Astrocyte (in vitro differentiated cells and primary cell): ENCODE data around the gene TENM4. TPM values are rescaled to one million over a fixed set of nuclear protein-coding genes. Genes with fewer than 3 reads are reported as not detected.

Experiments
- DNase-seq: peaks from one replicate; pipeline ENCODE4 v3.0.0-alpha.2; 2010; ENCODE audit warnings: low read depth
- FAIRE-seq: peaks from 2 replicates; lab custom pipeline; 2011; peaks lifted over from hg19 to GRCh38; lab: Jason Lieb, UNC
- H2AFZ ChIP-seq: 2 replicates; pipeline ENCODE4 v1.6.0; 2012; ENCODE audit warnings: low read depth, low read length, inconsistent platforms
- H3K27ac ChIP-seq: 2 replicates; pipeline ENCODE4 v1.5.1; 2011; ENCODE audit warnings: low read depth, low read length, inconsistent platforms
- H3K27me3 ChIP-seq: 2 replicates; pipeline ENCODE4 v1.6.0; 2011; ENCODE audit warnings: low read length, inconsistent platforms; ENCODE audit not compliant: insufficient read depth
- H3K36me3 ChIP-seq: 2 replicates; pipeline ENCODE4 v1.5.1; 2011; ENCODE audit warnings: low read length, inconsistent platforms; ENCODE audit not compliant: insufficient read depth
- H3K4me1 ChIP-seq: 2 replicates; pipeline ENCODE4 v1.5.1; 2011; ENCODE audit warnings: low read length, inconsistent platforms; ENCODE audit not compliant: insufficient read depth
- H3K4me2 ChIP-seq: 2 replicates; pipeline ENCODE4 v1.6.0; 2012; ENCODE audit warnings: low read length, inconsistent platforms
- H3K4me3 ChIP-seq: 2 replicates; pipeline ENCODE4 v1.5.1; 2011; ENCODE audit warnings: low read depth, mild to moderate bottlenecking, low read length, inconsistent platforms; ENCODE audit not compliant: insufficient read depth
- H3K79me2 ChIP-seq: 2 replicates; pipeline ENCODE4 v1.6.0; 2012; ENCODE audit warnings: mild to moderate bottlenecking, low read length, inconsistent platforms; ENCODE audit not compliant: insufficient read depth
- H3K9ac ChIP-seq: 2 replicates; pipeline ENCODE4 v1.6.0; 2012; ENCODE audit warnings: mild to moderate bottlenecking, low read length, inconsistent platforms
- H3K9me3 ChIP-seq: 2 replicates; pipeline ENCODE4 v1.5.1; 2012; ENCODE audit warnings: low read depth, mild to moderate bottlenecking, low read length, inconsistent platforms; ENCODE audit not compliant: insufficient read depth
- H4K20me1 ChIP-seq: 2 replicates; pipeline ENCODE4 v1.6.0; 2012; ENCODE audit warnings: low read length, inconsistent platforms; ENCODE audit not compliant: insufficient read depth
- H3K27ac Mint-ChIP-seq: one replicate; pipeline ENCODE4 v1.8.0; 2021; ENCODE audit warnings: mild to moderate bottlenecking, mixed read lengths; ENCODE audit not compliant: unreplicated experiment
- H3K27me3 Mint-ChIP-seq: one replicate; pipeline ENCODE4 v1.8.0; 2021; ENCODE audit warnings: low read depth, mixed read lengths; ENCODE audit not compliant: unreplicated experiment
- H3K36me3 Mint-ChIP-seq: one replicate; pipeline ENCODE4 v1.8.0; 2021; ENCODE audit warnings: low read depth, mixed read lengths; ENCODE audit not compliant: unreplicated experiment
- H3K4me1 Mint-ChIP-seq: one replicate; pipeline ENCODE4 v1.8.0; 2021; ENCODE audit warnings: low read depth, mixed read lengths; ENCODE audit not compliant: unreplicated experiment
- H3K4me3 Mint-ChIP-seq: one replicate; pipeline ENCODE4 v1.8.0; 2021; ENCODE audit warnings: mild to moderate bottlenecking, moderate library complexity, mixed read lengths; ENCODE audit not compliant: unreplicated experiment
- H3K9me3 Mint-ChIP-seq: one replicate; pipeline ENCODE4 v1.8.0; 2021; ENCODE audit warnings: mild to moderate bottlenecking, mixed read lengths; ENCODE audit not compliant: unreplicated experiment
- CTCF ChIP-seq: IDR thresholded peaks from 2 replicates; pipeline ENCODE4 v1.5.1; 2011; ENCODE audit warnings: low read depth, mild to moderate bottlenecking, inconsistent platforms, low read length, moderate library complexity; ENCODE audit not compliant: insufficient read depth
- EZH2 ChIP-seq: IDR thresholded peaks from 2 replicates; pipeline ENCODE4 v1.6.1; 2012; ENCODE audit warnings: mild to moderate bottlenecking, low read length, inconsistent platforms; ENCODE audit not compliant: insufficient read depth
- total RNA-seq: library from RNA; stranded (reverse); gene quantifications from 2 replicates; pipeline ENCODE4 v1.2.1, GENCODE V29; 2021

Gene TENM4
- total RNA-seq, 1 donor from 2014 or later: 7.5 TPM

DNA sequence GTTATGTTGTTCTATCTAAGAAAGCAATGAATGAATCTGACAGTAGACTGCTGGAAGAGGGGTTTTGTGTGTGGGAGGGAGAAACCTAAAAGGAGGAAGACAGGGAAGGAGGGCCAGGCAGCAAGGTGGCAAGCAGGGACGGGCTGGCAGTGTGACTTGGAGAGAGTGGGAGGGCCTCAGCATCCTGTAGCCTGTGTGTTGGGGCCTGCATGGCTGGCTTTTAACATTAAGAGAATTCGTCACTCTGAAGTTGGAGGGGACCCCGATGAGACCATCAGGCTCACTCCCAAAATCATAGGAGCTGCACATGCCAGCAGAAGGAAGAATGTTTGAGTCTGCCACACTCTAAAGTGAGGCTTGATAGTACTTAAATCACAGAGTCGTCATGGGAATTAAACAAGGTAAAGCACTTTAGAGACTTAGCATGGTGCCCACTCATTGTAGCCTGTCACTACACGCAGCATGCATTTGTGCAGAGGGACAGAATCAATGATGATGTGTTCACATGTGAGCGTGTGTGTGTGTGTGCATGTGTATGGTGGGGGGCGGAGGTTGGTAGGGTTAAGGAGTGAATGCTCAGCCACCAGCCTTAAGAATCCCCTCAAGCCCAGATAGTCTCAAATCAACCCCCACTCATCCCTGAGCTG lies 199.5 kb downstream of the TENM4 start:
- H3K27ac Mint-ChIP-seq: no peak overlapping the region

DNA sequence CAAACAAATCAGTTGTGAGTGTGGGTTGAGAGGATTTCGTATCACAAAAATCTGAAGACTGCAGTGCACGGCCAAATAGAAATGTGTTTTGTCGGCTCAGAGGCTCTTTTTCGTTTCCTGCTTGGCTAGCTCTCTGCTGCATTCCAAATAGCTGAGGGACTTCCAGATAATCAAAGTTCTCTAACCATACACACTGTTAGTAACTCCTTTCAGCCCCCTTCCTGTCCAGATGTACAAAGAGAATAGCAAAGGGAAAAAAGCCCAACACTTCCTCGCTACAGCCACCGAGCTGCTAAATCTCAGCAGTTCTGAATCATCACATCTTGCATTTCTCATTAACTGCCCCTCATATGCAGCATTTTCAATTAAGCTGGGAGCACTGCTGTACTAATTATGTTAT lies 203.1 kb downstream of the TENM4 start:
- peaks cover 39% of the 10 kb centered on the region for H3K4me1 ChIP-seq
- H3K9me3 ChIP-seq: no peaks in the 10 kb centered on the region
- no peak for FAIRE-seq
- peak overlapping the region; percentile 88 for H3K27ac Mint-ChIP-seq
- H3K4me2 ChIP-seq: peak overlapping the region; percentile 78
- no peaks in the 10 kb centered on the region for H3K36me3 ChIP-seq
- H4K20me1 ChIP-seq: no peaks in the 10 kb centered on the region
- peaks cover 35% of the 10 kb centered on the region for H3K4me1 Mint-ChIP-seq
- H3K27me3 ChIP-seq: no peaks in the 10 kb centered on the region
- peak overlapping the region; percentile 79 for H3K9ac ChIP-seq
- no peaks in the 10 kb centered on the region for H3K9me3 Mint-ChIP-seq
- H3K79me2 ChIP-seq: no peaks in the 10 kb centered on the region
- H3K4me3 Mint-ChIP-seq: no peak overlapping the region
- peak; percentile 98 for DNase-seq
- no peaks in the 10 kb centered on the region for H3K27me3 Mint-ChIP-seq
- H3K36me3 Mint-ChIP-seq: no peaks in the 10 kb centered on the region
- H3K27ac ChIP-seq: peak overlapping the region; percentile 95
- no peak overlapping the region for H3K4me3 ChIP-seq
- TF ChIP-seq EZH2: no peak
- TF ChIP-seq CTCF: no peak
- no peak overlapping the region for H2AFZ ChIP-seq

More for the DNA sequence above, 199.5 kb downstream of the TENM4 start:
- Histone ChIP-seq H3K36me3 (no peaks in the 10 kb centered on the region), H3K9me3 (no peaks in the 10 kb centered on the region), H4K20me1 (no peaks in the 10 kb centered on the region), H3K27me3 (no peaks in the 10 kb centered on the region), H3K4me1 (peaks cover 48% of the 10 kb centered on the region), H3K4me2 (no peak overlapping the region), H3K9ac (no peak overlapping the region), H3K4me3 (no peak overlapping the region), H2AFZ (no peak overlapping the region), H3K27ac (no peak overlapping the region), H3K79me2 (no peaks in the 10 kb centered on the region)
- DNase-seq: no peak
- H3K4me1 Mint-ChIP-seq: peaks cover 33% of the 10 kb centered on the region
- no peak for FAIRE-seq
- no peak overlapping the region for H3K4me3 Mint-ChIP-seq
- no peaks in the 10 kb centered on the region for H3K36me3 Mint-ChIP-seq
- H3K27me3 Mint-ChIP-seq: peaks cover 1% of the 10 kb centered on the region
- H3K9me3 Mint-ChIP-seq: no peaks in the 10 kb centered on the region
- no peak for TF ChIP-seq CTCF
- TF ChIP-seq EZH2: no peak

DNA sequence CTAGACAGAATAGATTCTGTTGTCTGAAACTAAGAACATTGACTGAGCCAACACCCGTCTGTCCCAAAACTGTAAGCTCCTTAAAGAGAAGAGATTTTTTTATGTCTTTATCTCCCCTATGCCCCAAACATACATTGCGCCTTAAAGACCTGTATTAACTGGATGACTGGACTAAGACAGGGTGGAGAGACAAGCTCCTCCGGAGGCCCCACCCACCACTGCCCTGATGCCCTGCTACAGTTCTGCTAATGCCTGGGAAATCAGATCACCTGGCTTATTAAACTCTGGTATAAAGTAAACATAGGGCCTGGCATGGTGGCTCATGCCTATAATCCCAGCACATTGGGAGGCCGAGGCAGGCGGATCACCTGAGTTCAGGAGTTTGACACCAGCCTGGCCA lies 203.7 kb downstream of the TENM4 start:
- Histone ChIP-seq H3K4me3 (peak overlapping the region; percentile 4), H3K27me3 (no peaks in the 10 kb centered on the region), H3K9me3 (no peaks in the 10 kb centered on the region), H3K4me2 (peak overlapping the region; percentile 78), H3K79me2 (no peaks in the 10 kb centered on the region), H3K36me3 (no peaks in the 10 kb centered on the region), H3K4me1 (peaks cover 43% of the 10 kb centered on the region), H3K9ac (peak overlapping the region; percentile 79), H4K20me1 (no peaks in the 10 kb centered on the region), H2AFZ (no peak overlapping the region), H3K27ac (peak overlapping the region; percentile 95)
- Mint-ChIP-seq H3K27me3 (no peaks in the 10 kb centered on the region), H3K9me3 (no peaks in the 10 kb centered on the region), H3K27ac (peak overlapping the region; percentile 88), H3K4me1 (peaks cover 37% of the 10 kb centered on the region), H3K36me3 (no peaks in the 10 kb centered on the region), H3K4me3 (no peak overlapping the region)
- TF ChIP-seq EZH2 (no peak), CTCF (no peak)
- DNase-seq (no peak), FAIRE-seq (no peak)
